Spleen (tissue), 11 donors: ENCODE data around the gene PTPN7. TPM values are rescaled to one million over a fixed set of nuclear protein-coding genes. Genes with fewer than 3 reads are reported as not detected.
A peak's percentile ranks its signal among the peaks of the same experiment; 100 is the strongest.

Experiments used
- DNase-seq: peaks from one replicate; pipeline ENCODE4 v3.0.0-alpha.2; 2020
- H3K27ac ChIP-seq, 8 donors: fragments of 200-600 bp; sonication (generic) in 7 of 8; 1 replicate in 4 of 8; 2 replicates in 4 of 8; pipeline versions ENCODE4 v1.5.0 to v1.8.0; 2016 to 2021; ENCODE audit warnings: inconsistent platforms in 4 of 8, mild to moderate bottlenecking in 4 of 8, moderate library complexity in 1 of 8
- H3K27me3 ChIP-seq, 7 donors: fragments of 200-600 bp; sonication (generic) in 6 of 7; replicated peaks in 1 of 7; 1 replicate in 4 of 7; 2 replicates in 3 of 7; pipeline versions ENCODE4 v1.5.0 to v1.8.0; 2016 to 2021; ENCODE audit warnings: inconsistent platforms in 3 of 7, mild to moderate bottlenecking in 1 of 7
- H3K36me3 ChIP-seq, 6 donors: fragments of 200-600 bp; sonication (generic) in 5 of 6; 1 replicate in 4 of 6; 2 replicates in 2 of 6; pipeline versions ENCODE4 v1.5.0 to v1.8.0; 2016 to 2021; ENCODE audit warnings: inconsistent platforms in 2 of 6
- H3K4me1 ChIP-seq, 6 donors: fragments of 200-600 bp; sonication (generic) in 5 of 6; 1 replicate in 3 of 6; 2 replicates in 3 of 6; pipeline versions ENCODE4 v1.5.0 to v1.8.0; 2016 to 2021; ENCODE audit warnings: inconsistent platforms in 3 of 6
- H3K4me3 ChIP-seq, 8 donors: fragments of 200-600 bp; sonication (generic) in 7 of 8; 1 replicate in 4 of 8; 2 replicates in 4 of 8; pipeline versions ENCODE4 v1.5.0 to v1.8.0; 2016 to 2021; ENCODE audit warnings: inconsistent platforms in 4 of 8, mild to moderate bottlenecking in 4 of 8, moderate library complexity in 2 of 8
- H3K9me3 ChIP-seq, 8 donors: fragments of 200-600 bp; sonication (generic) in 7 of 8; 1 replicate in 4 of 8; 2 replicates in 4 of 8; pipeline versions ENCODE4 v1.5.0 to v1.8.0; 2016 to 2021; ENCODE audit warnings: inconsistent platforms in 4 of 8
- CTCF ChIP-seq, 11 experiments: fragments of 200-600 bp in 7 of 11; fragments of 450-650 bp in 4 of 11; sonication (generic) in 4 of 11; IDR thresholded peaks in 8 of 11; conservative IDR thresholded peaks in 3 of 11; 1 replicate in 7 of 11; 2 replicates in 4 of 11; pipeline versions ENCODE4 v1.4.0 to v1.8.0; 2016 to 2021; ENCODE audit warnings: antibody characterized with exemption in 11 of 11, inconsistent platforms in 4 of 11, mild to moderate bottlenecking in 1 of 11
- POLR2A ChIP-seq, 3 donors: fragments of 450-650 bp; IDR thresholded peaks; one replicate each; pipeline ENCODE4 v1.5.1; 2017; ENCODE audit warnings: antibody characterized with exemption in 3 of 3, mild to moderate bottlenecking in 1 of 3
- POLR2AphosphoS5 ChIP-seq, 3 donors: sonication (generic); formaldehyde crosslinking; IDR thresholded peaks; one replicate each; pipeline ENCODE4 v1.5.1; 2017; ENCODE audit warnings: antibody characterized with exemption in 3 of 3
- WGBS, 5 donors: extraction: QIAGEN DNeasy Blood & Tissue Kit in 3 of 5; methylation state at CpG; one replicate each; pipeline versions ENCODE4 v1.1.5 to v1.1.7; 2013 to 2018; 5-methylcytosine and 5-hydroxymethylcytosine counted together
- intact Hi-C: fragments of 100-400 bp; cut with DNase I; formaldehyde crosslinking; loops from one replicate; pipeline ENCODE4 v1.15.0; 2023; ENCODE audit warnings: low total_unique reads
- polyA plus RNA-seq, 3 donors: library from polyadenylated mRNA; stranded (reverse); fragments of 200-250 nt; gene quantifications; one replicate each; pipeline ENCODE4 v1.2.1, GENCODE V29; 2013
- total RNA-seq, 7 donors: library from RNA; depleted of rRNA in 3 of 7; stranded (reverse); fragments of >200 nt in 3 of 7; fragmentation: NEBNext Ultra II Directional in 4 of 7; extraction: Animal tissue kit (Norgen Biotek cat#: 25700) in 4 of 7; gene quantifications; one replicate each; pipeline versions ENCODE4 v1.1.0 to v1.2.1, GENCODE V29; 2016 to 2021
- donor health status: healthy with polysubstance abuse.
- donor health status: DM: no; HTN: no; CAD: no; lungs with moderate emphysema.
- donor health status: DM: no; HTN: no; CAD: no.
- donor health status: Bipolar disorder and iron deficiency.
- donor health status: healthy.
- donor health status: DM: no; HTN: no; CAD: no.
- donor health status: DM: yes; HTN: yes; CAD: no.

Gene PTPN7
- total and polyA plus RNA-seq, 10 donors = 27.8 to 49.0 (median 40.3) TPM

GRCh38 chr1:202150187-202150586, 10.2 kb downstream of the PTPN7 start:
- no peaks in the 10 kb centered on the region for H3K9me3 ChIP-seq
- no peak for DNase-seq
- TF ChIP-seq POLR2AphosphoS5 (IDR thresholded peaks at IDR 0.05) (no peak), CTCF (IDR thresholded peaks at IDR 0.05 in 8 of 11, conservative IDR thresholded peaks at IDR 0.05 in 3 of 11) (no peak), POLR2A (IDR thresholded peaks at IDR 0.05) (no peak)
- H3K27ac ChIP-seq = no peak overlapping the region
- no peak overlapping the region for H3K4me3 ChIP-seq
- no peaks in the 10 kb centered on the region for H3K27me3 ChIP-seq
- H3K4me1 ChIP-seq = peaks cover 10 to 41% (median 20%) of the 10 kb centered on the region in 6 donors
- intact Hi-C loops = no loop called here
- WGBS, 5 donors = 90 to 96% (median 93%) methylated on average over 9 of the region's 9 CpGs
- H3K36me3 ChIP-seq = peaks cover 0 to 88% (median 51%) of the 10 kb centered on the region in 6 donors

GRCh38 chr1:202149566-202149965, 10.8 kb downstream of the PTPN7 start:
- intact Hi-C loops = no loop called here
- no peaks in the 10 kb centered on the region for H3K9me3 ChIP-seq
- H3K4me1 ChIP-seq = peaks cover 6 to 40% (median 18%) of the 10 kb centered on the region in 6 donors
- no peaks in the 10 kb centered on the region for H3K27me3 ChIP-seq
- DNase-seq = no peak
- no peak overlapping the region for H3K27ac ChIP-seq
- WGBS, 5 donors = 90 to 93% (median 92%) methylated on average over 4 of the region's 4 CpGs
- H3K36me3 ChIP-seq = peaks cover 0 to 82% (median 51%) of the 10 kb centered on the region in 6 donors
- H3K4me3 ChIP-seq = no peak overlapping the region
- TF ChIP-seq POLR2AphosphoS5 (IDR thresholded peaks at IDR 0.05) = no peak
- TF ChIP-seq POLR2A (IDR thresholded peaks at IDR 0.05) = no peak
- TF ChIP-seq CTCF (IDR thresholded peaks at IDR 0.05 in 8 of 11, conservative IDR thresholded peaks at IDR 0.05 in 3 of 11) = no peak

GRCh38 chr1:202148391-202148790, 12.0 kb downstream of the PTPN7 start:
- peaks cover 0 to 70% (median 46%) of the 10 kb centered on the region in 6 donors for H3K36me3 ChIP-seq
- H3K4me3 ChIP-seq = no peak overlapping the region
- H3K27me3 ChIP-seq = no peaks in the 10 kb centered on the region
- 60 to 89% (median 77%) methylated on average over 2 to 4 of the region's 4 CpGs for WGBS, 5 donors
- no peak for DNase-seq
- peaks cover 6 to 34% (median 17%) of the 10 kb centered on the region in 6 donors for H3K4me1 ChIP-seq
- peak overlapping the region in 1 of 8 donors; percentile 33 for H3K27ac ChIP-seq
- intact Hi-C loops = no loop called here
- no peaks in the 10 kb centered on the region for H3K9me3 ChIP-seq
- TF ChIP-seq POLR2AphosphoS5 (IDR thresholded peaks at IDR 0.05) (no peak), CTCF (IDR thresholded peaks at IDR 0.05 in 8 of 11, conservative IDR thresholded peaks at IDR 0.05 in 3 of 11) (no peak), POLR2A (IDR thresholded peaks at IDR 0.05) (no peak)

- Histone ChIP-seq H3K27me3 (no peaks in the 10 kb centered on the region), H3K27ac (no peak overlapping the region), H3K4me3 (no peak overlapping the region), H3K9me3 (no peaks in the 10 kb centered on the region), H3K36me3 (peaks cover 0 to 56% (median 32%) of the 10 kb centered on the region in 6 donors), H3K4me1 (peaks cover 19 to 48% (median 31%) of the 10 kb centered on the region in 6 donors)
- DNase-seq = no peak
- TF ChIP-seq POLR2A (IDR thresholded peaks at IDR 0.05) (no peak), CTCF (IDR thresholded peaks at IDR 0.05 in 8 of 11, conservative IDR thresholded peaks at IDR 0.05 in 3 of 11) (no peak), POLR2AphosphoS5 (IDR thresholded peaks at IDR 0.05) (no peak)
- WGBS, 5 donors = 54 to 96% (median 65%) methylated on average over 3 of the region's 3 CpGs; no CpG with 5 or more reads in 1 of the 5 donors
- intact Hi-C loops = no loop called here
These were observed 13.4 kb downstream of the PTPN7 start for GRCh38 chr1:202146993-202147392.
